ENCODE measurements around the gene FLT3.
"Not testable (repeated sequence)": the region's sequence is repeated elsewhere in the genome, so short reads cannot be mapped to it uniquely, and the experiment has no call there.

FLT3 gene

GRCh38 chr13:27972478-27972820, 127.9 kb downstream of the FLT3 start:
- DNase-seq (ENCODE audit: low read depth, low spot score) = no peak

DNA sequence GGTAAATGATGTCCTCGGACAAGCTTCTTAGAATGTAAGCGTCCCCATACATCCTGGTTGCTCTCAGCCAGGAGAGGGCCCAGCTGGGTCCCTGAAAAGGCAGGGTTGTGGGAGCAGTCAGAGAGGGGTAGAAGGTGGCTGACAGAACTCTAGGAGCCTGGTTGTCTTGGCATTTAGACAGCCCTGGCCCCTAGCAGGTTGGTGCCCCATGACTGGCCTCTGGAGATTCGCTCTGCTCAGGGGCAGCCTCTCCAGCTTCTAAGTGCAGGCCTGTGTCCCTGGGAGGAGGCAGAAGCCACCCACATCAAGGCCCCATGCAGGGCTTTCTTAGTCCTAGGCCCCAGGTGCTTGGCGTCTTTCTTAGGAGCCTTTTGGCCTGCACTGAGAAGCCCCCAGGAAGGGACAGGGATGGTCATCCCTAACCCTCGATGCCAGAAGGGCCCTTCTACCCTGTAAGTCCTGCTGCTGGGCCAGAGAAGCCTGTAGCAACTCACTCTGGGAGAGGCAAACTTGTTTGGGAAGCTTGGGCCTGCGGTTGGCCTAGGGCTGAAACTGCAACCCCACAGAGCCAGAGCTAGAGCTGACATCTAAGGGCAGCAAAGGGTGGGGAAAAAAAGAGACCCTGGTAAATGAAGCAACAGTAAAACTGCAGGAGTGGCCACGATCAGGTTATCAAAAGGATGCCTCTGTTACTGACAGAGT, 128.4 kb downstream of the FLT3 start:
- no peak for DNase-seq (ENCODE audit: low read depth, low spot score)

DNA sequence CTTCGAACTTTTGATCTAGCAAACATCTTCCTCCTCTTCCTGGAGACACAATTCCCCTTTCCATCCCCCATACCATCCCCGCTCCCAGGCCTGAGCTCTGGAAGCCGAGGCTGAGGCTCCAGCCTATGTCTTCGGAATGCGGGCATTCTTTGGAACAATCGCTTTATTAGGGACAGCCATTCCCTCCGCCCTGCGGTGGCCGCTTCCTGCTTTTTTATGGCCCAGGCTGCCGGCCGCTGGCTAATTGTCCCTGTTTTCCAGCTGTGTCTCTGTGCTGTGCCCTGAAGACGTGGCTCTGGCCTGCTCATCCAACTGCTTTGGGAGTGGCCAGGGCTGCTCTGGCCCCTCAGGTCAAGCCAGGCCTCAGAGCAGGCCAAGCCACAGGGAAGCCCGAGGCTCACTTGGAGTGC, 129.1 kb downstream of the FLT3 start:
- DNase-seq (ENCODE audit: low read depth, low spot score) = no peak

GRCh38 chr13:27970382-27971235, 129.8 kb downstream of the FLT3 start:
- DNase-seq (ENCODE audit: low read depth, low spot score) = no peak

GRCh38 chr13:27969866-27970229, 130.5 kb downstream of the FLT3 start:
- no peak for DNase-seq (ENCODE audit: low read depth, low spot score)

GRCh38 chr13:27969082-27969865, 131.1 kb downstream of the FLT3 start, which contains the start of gene CDX2:
CDX2 (minus strand) TSS chr13:27969315; CDS start chr13:27969006, 309 bp downstream.
- DNase-seq (ENCODE audit: low read depth, low spot score) = no peak

GRCh38 chr13:27968316-27969081, 131.9 kb downstream of the FLT3 start:
- no peak for DNase-seq (ENCODE audit: low read depth, low spot score)

- no peak for DNase-seq (ENCODE audit: low read depth, low spot score)
Observed at GRCh38 chr13:27967736-27968315, 132.6 kb downstream of the FLT3 start.

- DNase-seq (ENCODE audit: low read depth, low spot score) = no peak
Observed at GRCh38 chr13:27967203-27967735, 133.1 kb downstream of the FLT3 start.

DNA sequence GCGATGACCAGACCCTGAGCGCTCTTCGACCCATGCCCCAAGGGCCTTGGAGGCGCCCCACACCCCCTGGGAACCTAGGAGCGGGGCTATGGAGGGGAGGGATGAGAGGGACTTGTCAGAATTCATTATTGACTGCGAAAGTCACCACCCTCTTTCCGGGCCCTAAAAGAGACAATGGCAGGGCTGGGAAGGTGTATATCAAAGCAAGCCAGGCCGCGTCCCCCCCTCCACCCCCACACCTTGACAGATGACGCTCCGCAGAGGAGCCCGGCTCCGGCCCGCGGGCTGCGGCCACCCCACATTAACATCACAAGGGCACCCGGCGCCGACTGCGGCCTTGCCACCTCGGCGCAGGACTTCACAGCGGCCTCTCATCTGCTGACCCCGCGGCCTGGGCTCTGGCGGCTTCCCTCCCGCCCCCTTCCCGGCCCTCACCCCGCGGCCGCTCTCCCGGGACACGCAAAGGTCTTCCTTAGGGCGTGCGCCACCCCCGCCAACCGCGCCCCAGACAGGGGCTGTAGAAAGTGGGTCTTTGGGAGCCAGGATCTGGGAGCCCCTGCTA, 133.7 kb downstream of the FLT3 start:
- no peak for DNase-seq (ENCODE audit: low read depth, low spot score)

DNA sequence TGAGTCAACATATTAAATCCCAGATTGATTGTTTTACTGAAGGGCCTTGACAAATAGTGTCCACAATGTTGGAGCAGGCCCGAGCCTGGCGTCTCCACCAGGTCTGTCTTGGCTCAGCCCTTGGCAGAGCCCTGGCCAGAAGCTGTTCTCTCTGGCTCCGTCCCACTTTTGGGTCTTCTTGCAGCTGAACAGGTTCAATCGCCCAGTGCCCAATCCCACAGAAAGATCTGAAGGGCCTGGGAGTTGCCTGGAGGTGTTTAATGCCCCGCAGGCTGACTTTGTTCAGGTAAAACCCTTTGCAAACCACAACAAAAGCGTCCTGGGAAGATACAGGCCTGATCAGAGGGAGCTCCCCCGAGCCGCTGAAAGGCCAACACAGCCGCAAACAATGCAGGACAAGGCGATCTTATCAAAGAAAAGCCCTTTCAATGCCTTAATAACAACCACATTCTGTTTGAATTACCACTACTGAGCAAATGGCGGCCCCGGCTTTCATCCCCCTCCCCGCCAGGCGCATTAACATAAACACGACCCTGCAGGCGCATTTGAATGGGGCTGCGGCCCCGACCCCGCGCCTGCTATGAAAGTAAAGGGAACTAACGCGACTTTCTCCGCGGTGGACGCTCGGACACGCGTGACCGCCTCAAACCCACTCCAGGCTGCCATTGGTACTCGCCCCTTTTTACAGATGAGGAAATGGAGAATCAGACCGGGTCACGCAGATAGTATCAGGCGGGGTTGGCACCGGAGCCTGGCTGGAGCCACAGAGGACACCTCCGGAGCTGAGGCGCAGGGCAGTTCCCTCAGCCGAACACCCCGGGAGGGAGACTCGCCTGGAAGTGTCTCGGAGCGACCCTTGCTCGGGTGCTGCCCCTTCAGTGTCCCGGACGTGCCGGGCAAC, 134.4 kb downstream of the FLT3 start:
- DNase-seq (ENCODE audit: low read depth, low spot score) = no peak

GRCh38 chr13:27965343-27965739, 135.0 kb downstream of the FLT3 start:
- DNase-seq (ENCODE audit: low read depth, low spot score) = no peak

GRCh38 chr13:27964741-27965323, 135.5 kb downstream of the FLT3 start:
- no peak for DNase-seq (ENCODE audit: low read depth, low spot score)

GRCh38 chr13:27964206-27964605, 136.2 kb downstream of the FLT3 start:
- DNase-seq (ENCODE audit: low read depth, low spot score) = not testable (repeated sequence)

- DNase-seq (ENCODE audit: low read depth, low spot score) = no peak
Observed at GRCh38 chr13:27963491-27963890, 136.9 kb downstream of the FLT3 start.

DNA sequence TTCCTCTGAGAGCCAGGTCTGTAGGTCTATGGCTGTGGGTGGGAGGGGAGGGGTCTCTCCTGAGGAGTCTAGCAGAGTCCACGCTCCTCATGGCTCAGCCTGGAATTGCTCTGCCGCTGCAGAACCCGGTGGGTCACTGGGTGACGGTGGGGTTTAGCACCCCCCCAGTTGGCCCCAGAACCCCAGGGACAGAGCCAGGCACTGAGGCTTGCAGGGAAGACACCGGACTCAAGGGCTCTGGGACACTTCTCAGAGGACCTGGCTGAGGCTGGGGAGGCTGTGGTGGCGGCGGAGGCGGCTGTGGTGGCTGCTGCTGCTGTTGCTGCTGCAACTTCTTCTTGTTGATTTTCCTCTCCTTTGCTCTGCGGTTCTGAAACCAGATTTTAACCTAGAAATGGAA, 137.4 kb downstream of the FLT3 start:
- DNase-seq (ENCODE audit: low read depth, low spot score) = no peak

DNA sequence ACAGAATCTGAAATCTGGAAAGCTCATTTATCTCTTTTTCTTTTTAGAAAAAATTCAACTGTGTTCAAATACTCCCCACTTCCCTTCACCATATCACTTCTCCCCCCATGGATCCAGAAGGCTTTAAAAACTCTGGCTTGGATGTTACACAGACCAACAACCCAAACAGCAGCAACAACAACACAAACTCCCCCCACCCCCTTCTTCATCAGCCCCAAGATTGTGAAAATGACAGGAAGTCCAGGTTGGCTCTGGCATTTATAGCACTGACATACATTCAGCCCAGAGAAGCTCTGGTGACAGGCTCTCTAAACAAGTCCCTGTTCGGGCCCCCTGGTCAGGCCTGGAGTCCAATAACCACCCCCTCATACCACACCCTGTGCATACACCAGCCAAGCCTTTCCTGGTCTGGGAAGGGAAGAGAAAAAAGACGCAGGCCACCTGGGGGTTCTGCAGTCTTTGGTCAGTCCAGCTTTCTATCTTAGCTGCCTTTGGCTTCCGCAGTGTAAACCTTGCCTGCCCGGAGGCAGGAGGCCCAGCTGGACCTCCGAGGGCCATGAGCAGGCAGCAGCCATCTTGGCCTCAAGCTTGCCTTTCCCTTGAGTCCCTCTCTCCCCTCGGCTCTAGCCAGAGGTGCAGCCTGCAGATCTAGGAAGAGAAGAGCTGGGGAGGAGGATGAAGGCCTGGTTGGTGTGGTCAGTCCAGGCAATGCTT, 138.1 kb downstream of the FLT3 start:
- no peak for DNase-seq (ENCODE audit: low read depth, low spot score)
